HEK293 (cell line): ENCODE data around the gene PDZD8.

Experiments
- CTCF ChIA-PET: fragments of 350-600 bp; formaldehyde crosslinking; extraction: SDS; loops from one replicate; lab custom pipeline; 2021; ENCODE audit warnings: antibody characterized with exemption; lab: Yijun Ruan, JAX
- POLR2A ChIA-PET: fragments of 300-600 bp; formaldehyde crosslinking; extraction: SDS; loops from one replicate; lab custom pipeline; 2020; ENCODE audit warnings: antibody characterized with exemption, inconsistent platforms; lab: Yijun Ruan, JAX
- H3K27ac ChIP-seq: fragments of 200-500 bp; sonication (Bioruptor generic); 2 replicates; pipeline ENCODE4 v1.5.1; 2014; ENCODE audit warnings: low read depth, low read length, control low read depth, inconsistent platforms; ENCODE audit errors: extremely low read depth
- H3K36me3 ChIP-seq, 2 experiments: fragments of 200-500 bp in 1 of 2; sonication (Bioruptor generic) in 1 of 2; 1 replicate in 1 of 2; 2 replicates in 1 of 2; pipeline ENCODE4 v1.5.1; 2014 to 2017; ENCODE audit warnings: inconsistent platforms in 2 of 2, low read length in 2 of 2; ENCODE audit not compliant: control insufficient read depth in 2 of 2, insufficient read depth in 1 of 2
- H3K4me1 ChIP-seq: fragments of 200-500 bp; sonication (Bioruptor generic); 2 replicates; pipeline ENCODE4 v1.5.1; 2014; ENCODE audit warnings: mild to moderate bottlenecking, low read length, inconsistent platforms; ENCODE audit not compliant: control insufficient read depth, insufficient read depth
- H3K4me3 ChIP-seq: 2 replicates; pipeline ENCODE4 v1.5.1; 2011; ENCODE audit warnings: low read depth, mild to moderate bottlenecking, control low read depth, low read length, moderate library complexity
- H3K9me3 ChIP-seq: fragments of 200-500 bp; sonication (Bioruptor generic); 2 replicates; pipeline ENCODE4 v1.5.1; 2014; ENCODE audit warnings: low read depth, low read length, inconsistent platforms; ENCODE audit not compliant: control insufficient read depth, insufficient read depth
- GLI2 ChIP-seq: fragments of 450-650 bp; formaldehyde crosslinking; IDR thresholded peaks from 2 replicates; pipeline ENCODE4; 2017; ENCODE audit warnings: missing biosample characterization, missing genetic modification characterization, low read depth, borderline replicate concordance
- KLF17 ChIP-seq: fragments of 450-650 bp; formaldehyde crosslinking; IDR thresholded peaks from 2 replicates; pipeline ENCODE4 v1.5.1; 2016; ENCODE audit warnings: missing biosample characterization, missing genetic modification characterization
- PRDM1 ChIP-seq: fragments of 450-650 bp; formaldehyde crosslinking; IDR thresholded peaks from 2 replicates; pipeline ENCODE4; 2016; ENCODE audit warnings: missing biosample characterization, missing genetic modification characterization
- PRDM10 ChIP-seq: fragments of 450-650 bp; formaldehyde crosslinking; IDR thresholded peaks from 2 replicates; pipeline ENCODE4 v1.5.1; 2016; ENCODE audit warnings: missing biosample characterization, missing genetic modification characterization
- SCRT2 ChIP-seq: fragments of 450-650 bp; formaldehyde crosslinking; IDR thresholded peaks from 2 replicates; pipeline ENCODE4 v1.5.1; 2016; ENCODE audit warnings: missing biosample characterization, missing genetic modification characterization
- SP3 ChIP-seq: fragments of 450-650 bp; formaldehyde crosslinking; IDR thresholded peaks from 2 replicates; pipeline ENCODE4 v1.5.1; 2016; ENCODE audit warnings: missing biosample characterization, missing genetic modification characterization
- SP7 ChIP-seq: fragments of 450-650 bp; formaldehyde crosslinking; IDR thresholded peaks from 2 replicates; pipeline ENCODE4 v1.5.1; 2016; ENCODE audit warnings: missing biosample characterization, missing genetic modification characterization
- TCF7L2 ChIP-seq: IDR thresholded peaks from 2 replicates; pipeline ENCODE4 v1.6.1; 2011; ENCODE audit warnings: low read depth, mild to moderate bottlenecking, inconsistent platforms, low read length, moderate library complexity, borderline replicate concordance
- ZBTB11 ChIP-seq: fragments of 450-650 bp; formaldehyde crosslinking; conservative IDR thresholded peaks from 2 replicates; pipeline ENCODE4 v1.5.1; 2016; ENCODE audit warnings: low read depth, missing biosample characterization, missing genetic modification characterization
- ZBTB26 ChIP-seq: fragments of 450-650 bp; formaldehyde crosslinking; optimal IDR thresholded peaks from 2 replicates; pipeline ENCODE3; 2016; ENCODE audit warnings: missing biosample characterization, mild to moderate bottlenecking, missing genetic modification characterization
- ZNF223 ChIP-seq: fragments of 450-650 bp; formaldehyde crosslinking; IDR thresholded peaks from 2 replicates; pipeline ENCODE4 v1.5.1; 2016; ENCODE audit warnings: missing biosample characterization, missing genetic modification characterization
- ZNF248 ChIP-seq: fragments of 450-650 bp; formaldehyde crosslinking; IDR thresholded peaks from 2 replicates; pipeline ENCODE4 v1.5.1; 2017; ENCODE audit warnings: missing biosample characterization, missing genetic modification characterization
- ZNF350 ChIP-seq: fragments of 450-650 bp; formaldehyde crosslinking; IDR thresholded peaks from 2 replicates; pipeline ENCODE4 v1.5.0; 2017; ENCODE audit warnings: missing biosample characterization, mild to moderate bottlenecking, missing genetic modification characterization
- ZNF391 ChIP-seq: fragments of 450-650 bp; formaldehyde crosslinking; IDR thresholded peaks from 2 replicates; pipeline ENCODE4 v1.5.1; 2016; ENCODE audit warnings: low read depth, missing biosample characterization, missing genetic modification characterization, borderline replicate concordance
- ZNF544 ChIP-seq: fragments of 450-650 bp; formaldehyde crosslinking; IDR thresholded peaks from 2 replicates; pipeline ENCODE4 v1.5.0; 2017; ENCODE audit warnings: missing biosample characterization, missing genetic modification characterization
- ZNF571 ChIP-seq: fragments of 450-650 bp; formaldehyde crosslinking; IDR thresholded peaks from 2 replicates; pipeline ENCODE4 v1.5.0; 2017; ENCODE audit warnings: missing biosample characterization, missing genetic modification characterization
- ZNF624 ChIP-seq: fragments of 450-650 bp; formaldehyde crosslinking; IDR thresholded peaks from 2 replicates; pipeline ENCODE4 v1.5.1; 2017; ENCODE audit warnings: missing biosample characterization, missing genetic modification characterization
- ZNF654 ChIP-seq: fragments of 450-650 bp; formaldehyde crosslinking; IDR thresholded peaks from 2 replicates; pipeline ENCODE4 v1.5.1; 2016; ENCODE audit warnings: low read depth, missing biosample characterization, missing genetic modification characterization
- ZNF670 ChIP-seq: fragments of 450-650 bp; formaldehyde crosslinking; IDR thresholded peaks from 2 replicates; pipeline ENCODE4 v1.5.1; 2016; ENCODE audit warnings: missing biosample characterization, missing genetic modification characterization, low read depth
- ZNF677 ChIP-seq: fragments of 450-650 bp; IDR thresholded peaks from 2 replicates; pipeline ENCODE4 v1.5.0; 2018; ENCODE audit warnings: missing biosample characterization, mild to moderate bottlenecking, missing genetic modification characterization, moderate library complexity
- ZNF707 ChIP-seq: fragments of 450-650 bp; formaldehyde crosslinking; IDR thresholded peaks from 2 replicates; pipeline ENCODE4 v1.5.1; 2016; ENCODE audit warnings: missing biosample characterization, missing genetic modification characterization
- ZNF777 ChIP-seq: fragments of 450-650 bp; formaldehyde crosslinking; IDR thresholded peaks from 2 replicates; pipeline ENCODE4 v1.5.1; 2017; ENCODE audit warnings: missing biosample characterization, missing genetic modification characterization, borderline replicate concordance
- ZSCAN30 ChIP-seq: fragments of 450-650 bp; IDR thresholded peaks from 2 replicates; pipeline ENCODE4 v1.5.1; 2018; ENCODE audit warnings: missing biosample characterization, mild to moderate bottlenecking, missing genetic modification characterization, moderate library complexity

PDZD8 gene

GRCh38 chr10:117353684-117354083 is 21.6 kb downstream of the PDZD8 start:
- ChIA-PET CTCF (interaction anchor here (1.7 kb wide), 1 partner anchor 34 kb away, joined by 7 read pairs; no protein-coding TSS in a partner anchor), POLR2A (no interaction called here)
- no peaks in the 10 kb centered on the region for H3K9me3 ChIP-seq
- H3K4me1 ChIP-seq: peaks cover 23% of the 10 kb centered on the region
- no peak overlapping the region for H3K27ac ChIP-seq
- H3K4me3 ChIP-seq: no peak overlapping the region
- H3K36me3 ChIP-seq: no peaks in the 10 kb centered on the region; a peak in 1 of 3 replicates
- TF ChIP-seq PRDM10 (tag by site-specific recombination) (no peak), ZNF670 (tag by site-specific recombination) (no peak), PRDM1 (tag by site-specific recombination) (peak; percentile 76)

- Histone ChIP-seq H3K36me3 (no peaks in the 10 kb centered on the region; a peak in 1 of 3 replicates), H3K4me3 (no peak overlapping the region), H3K9me3 (no peaks in the 10 kb centered on the region), H3K27ac (no peak overlapping the region), H3K4me1 (peaks cover 27% of the 10 kb centered on the region)
- CTCF ChIA-PET: interaction anchor here (0.9 kb wide), 1 partner anchor 136 kb away, joined by 3 read pairs; no protein-coding TSS in a partner anchor
- POLR2A ChIA-PET: no interaction called here
- no peak for TF ChIP-seq ZNF624 (tag by site-specific recombination)
- no peak for TF ChIP-seq ZNF777 (tag by site-specific recombination)
- TF ChIP-seq ZNF223 (tag by site-specific recombination): no peak
- TF ChIP-seq ZBTB26 (tag by site-specific recombination): no peak
- peak; percentile 66; the same call in 1 of the 2 replicates for TF ChIP-seq ZNF707
- TF ChIP-seq, all 188 proteins: peak for 1
These were observed 22.5 kb downstream of the PDZD8 start for GRCh38 chr10:117352724-117353123.

- no peak overlapping the region for H3K27ac ChIP-seq
- no peaks in the 10 kb centered on the region; a peak in 1 of 3 replicates for H3K36me3 ChIP-seq
- CTCF ChIA-PET: interaction anchor here (0.9 to 1.4 kb wide), 2 partner anchors 136 kb away, joined by 3 to 4 read pairs; no protein-coding TSS in a partner anchor
- H3K4me3 ChIP-seq: no peak overlapping the region
- no peaks in the 10 kb centered on the region for H3K9me3 ChIP-seq
- H3K4me1 ChIP-seq: peaks cover 27% of the 10 kb centered on the region
- POLR2A ChIA-PET: no interaction called here
- no peak for TF ChIP-seq ZNF677 (tag by site-specific recombination)
- TF ChIP-seq ZNF391 (tag by site-specific recombination): no peak
- no peak for TF ChIP-seq KLF17 (tag by site-specific recombination)
- no peak for TF ChIP-seq SP3 (tag by site-specific recombination)
- TF ChIP-seq ZBTB11 (tag by site-specific recombination): no peak
- no peak for TF ChIP-seq SP7
- TF ChIP-seq SCRT2 (tag by site-specific recombination): no peak
- TF ChIP-seq ZNF248 (tag by site-specific recombination): no peak
- TF ChIP-seq GLI2 (tag by site-specific recombination): no peak
- no peak for TF ChIP-seq ZNF350
- TF ChIP-seq ZNF571: no peak
- no peak for TF ChIP-seq ZNF544 (tag by site-specific recombination)
- no peak for TF ChIP-seq ZNF654 (tag by site-specific recombination)
- TF ChIP-seq TCF7L2: no peak
- TF ChIP-seq ZSCAN30 (tag by site-specific recombination): no peak
These were observed 23.2 kb downstream of the PDZD8 start for GRCh38 chr10:117351996-117352395.
